HepG2 (cell line): ENCODE results near the gene RNPEPL1. TPM values are rescaled to one million over a fixed set of nuclear protein-coding genes. Genes with fewer than 3 reads are reported as not detected.

Experiments used
- ATAC-seq: fragments of 200-7000 bp; cut with Tn5 transposase; 3 replicates; pipeline ENCODE4 v1.9.1; 2020; ENCODE audit warnings: mild to moderate bottlenecking, moderate library complexity
- BruUV-seq: library from RNA; stranded (reverse); fragments of 400-500 nt; replicated peaks from 2 replicates; lab custom pipeline; 2021; lab: Mats Ljungman, UMichigan
- CTCF ChIA-PET: fragments of 300-600 bp; formaldehyde crosslinking; extraction: SDS; loops from one replicate; lab custom pipeline; 2021; ENCODE audit warnings: low total read pairs, inconsistent platforms, low intra/inter-chr PET ratio; lab: Yijun Ruan, JAX
- POLR2A ChIA-PET: fragments of 350-600 bp; sonication (Branson Sonifier 250); formaldehyde crosslinking; loops from one replicate; lab custom pipeline; 2020; ENCODE audit warnings: antibody characterized with exemption, inconsistent platforms; lab: Yijun Ruan, JAX
- DNase-seq: peaks from one replicate; pipeline ENCODE4 v3.0.0-alpha.2; 2015; ENCODE audit warnings: low spot score
- FAIRE-seq: peaks from 3 replicates; lab custom pipeline; 2011; peaks lifted over from hg19 to GRCh38; lab: Jason Lieb, UNC
- H2AFZ ChIP-seq: one replicate; pipeline ENCODE4 v1.6.1; 2011; ENCODE audit warnings: low read length, inconsistent platforms
- H3K27ac ChIP-seq: fragments of 300-600 bp; 3 replicates; pipeline ENCODE4 v1.8.0; 2011; ENCODE audit warnings: mixed run types, mild to moderate bottlenecking, mixed read lengths, low read length, inconsistent platforms; ENCODE audit not compliant: insufficient read depth; ENCODE audit errors: extremely low read length
- H3K27me3 ChIP-seq, 2 experiments: fragments of 200-600 bp in 1 of 2; 2 replicates in 1 of 2; 3 replicates in 1 of 2; pipeline versions ENCODE4 v1.6.0 to v1.8.0; 2011; ENCODE audit warnings: low read length in 2 of 2, mild to moderate bottlenecking in 2 of 2, moderate library complexity in 2 of 2, inconsistent platforms in 1 of 2; ENCODE audit not compliant: insufficient read depth in 2 of 2, control insufficient read depth in 1 of 2
- H3K36me3 ChIP-seq, 2 experiments: fragments of 200-600 bp in 1 of 2; replicated peaks in 1 of 2; 2 replicates in 1 of 2; 3 replicates in 1 of 2; pipeline versions ENCODE4 v1.5.1 to v1.8.0; 2011; ENCODE audit warnings: low read length in 2 of 2, inconsistent platforms in 1 of 2; ENCODE audit not compliant: insufficient read depth in 2 of 2, control insufficient read depth in 1 of 2
- H3K4me1 ChIP-seq: 2 replicates; pipeline ENCODE4 v1.5.1; 2012; ENCODE audit warnings: low read length, inconsistent platforms; ENCODE audit not compliant: insufficient read depth
- H3K4me2 ChIP-seq: 2 replicates; pipeline ENCODE4 v1.6.0; 2011; ENCODE audit warnings: low read depth, low read length, inconsistent platforms
- H3K4me3 ChIP-seq, 3 experiments: fragments of 200-600 bp in 1 of 3; sonication (generic), shearing (Covaris generic) in 1 of 3; replicated peaks in 1 of 3; 2 replicates each; pipeline ENCODE4 v1.5.1; 2011 to 2016; ENCODE audit warnings: low read length in 3 of 3, inconsistent platforms in 2 of 3, low read depth in 2 of 3, mild to moderate bottlenecking in 2 of 3, control low read depth in 1 of 3, mixed read lengths in 1 of 3; ENCODE audit not compliant: insufficient read depth in 1 of 3
- H3K79me2 ChIP-seq: one replicate; pipeline ENCODE4 v1.6.1; 2011; ENCODE audit warnings: low read length, inconsistent platforms; ENCODE audit not compliant: insufficient read depth
- H3K9ac ChIP-seq: 2 replicates; pipeline ENCODE4 v1.6.0; 2011; ENCODE audit warnings: mild to moderate bottlenecking, low read depth, low read length, inconsistent platforms; ENCODE audit not compliant: insufficient read depth
- H3K9me3 ChIP-seq: 2 replicates; pipeline ENCODE4 v1.5.1; 2012; ENCODE audit warnings: mild to moderate bottlenecking, low read length
- H4K20me1 ChIP-seq: 2 replicates; pipeline ENCODE4 v1.6.0; 2011; ENCODE audit warnings: inconsistent platforms, mild to moderate bottlenecking, low read length, moderate library complexity; ENCODE audit not compliant: insufficient read depth
- ARID2 ChIP-seq: sonication (generic); formaldehyde crosslinking; IDR thresholded peaks from 2 replicates; pipeline ENCODE4 v1.8.1; 2022; ENCODE audit warnings: mild to moderate bottlenecking, missing genetic modification reagents, borderline replicate concordance
- HMG20B ChIP-seq: conservative IDR thresholded peaks from 2 replicates; pipeline ENCODE4 v1.6.1; 2016; ENCODE audit warnings: missing genetic modification reagents, missing compliant biosample characterization
- MATR3 ChIP-seq: sonication (generic); formaldehyde crosslinking; IDR thresholded peaks from 2 replicates; pipeline ENCODE4 v1.4.0; 2020; ENCODE audit warnings: missing genetic modification reagents
- NONO ChIP-seq, 2 experiments: fragments of 450-650 bp in 1 of 2; sonication (generic) in 1 of 2; formaldehyde crosslinking in 1 of 2; IDR thresholded peaks in 1 of 2; conservative IDR thresholded peaks in 1 of 2; 2 replicates each; pipeline versions ENCODE4 v1.6.1 to v1.8.0; 2017 to 2022; ENCODE audit warnings: mild to moderate bottlenecking in 1 of 2, missing genetic modification reagents in 1 of 2, moderate library complexity in 1 of 2
- PPARG ChIP-seq: conservative IDR thresholded peaks from 2 replicates; pipeline ENCODE4 v1.6.1; 2016; ENCODE audit warnings: missing biosample characterization, missing genetic modification reagents
- SPEN ChIP-seq: sonication (generic); formaldehyde crosslinking; IDR thresholded peaks from 2 replicates; pipeline ENCODE4 v1.5.1; 2020; ENCODE audit warnings: low read depth, mild to moderate bottlenecking, missing genetic modification reagents
- STAT6 ChIP-seq: sonication (generic); formaldehyde crosslinking; IDR thresholded peaks from 2 replicates; pipeline ENCODE4 v1.4.0; 2020; ENCODE audit warnings: missing genetic modification reagents, mild to moderate bottlenecking, borderline replicate concordance
- ZNF382 ChIP-seq: sonication (generic); formaldehyde crosslinking; IDR thresholded peaks from 2 replicates; pipeline ENCODE4 v1.5.0; 2020; ENCODE audit warnings: missing genetic modification reagents, mild to moderate bottlenecking, borderline replicate concordance
- ZNF614 ChIP-seq: IDR thresholded peaks from 2 replicates; pipeline ENCODE4 v1.6.1; 2018; ENCODE audit warnings: missing biosample characterization, missing genetic modification reagents, inconsistent platforms, borderline replicate concordance
- ZSCAN29 ChIP-seq: sonication (generic); formaldehyde crosslinking; conservative IDR thresholded peaks from 2 replicates; pipeline ENCODE4 v1.4.0; 2020; ENCODE audit warnings: mild to moderate bottlenecking, missing genetic modification reagents
- WGBS: methylation state at CpG from one replicate; pipeline ENCODE4 v1.1.6; 2017; ENCODE audit warnings: low lambda C conversion rate; 5-methylcytosine and 5-hydroxymethylcytosine counted together
- in situ Hi-C: cut with HindIII; loops from 2 replicates; pipeline ENCODE4 v1.10.0; 2017; ENCODE audit warnings: low pct_unique_long_range_greater_than_20kb; ENCODE audit not compliant: extremely low pct_ligation_motif_present
- intact Hi-C: fragments of 100-400 bp; cut with micrococcal nuclease; formaldehyde crosslinking; loops from one replicate; pipeline ENCODE4 v1.10.0; 2022; ENCODE audit not compliant: unreplicated experiment
- polyA plus RNA-seq, 8 experiments: library from polyadenylated mRNA; depleted of rRNA in 3 of 8; stranded (reverse) in 7 of 8; unstranded in 1 of 8; fragments of >200 nt; fragmentation: Illumina TruSeq in 4 of 8; extraction: Trizol in 4 of 8; gene quantifications; 2 replicates each; pipeline versions ENCODE4 v1.2.1 to v1.2.3, GENCODE V29; 2011 to 2016; ENCODE audit warnings: low read depth in 4 of 8, missing spikeins in 1 of 8, mixed read lengths in 1 of 8; ENCODE audit not compliant: insufficient read depth in 1 of 8
- total RNA-seq, 5 experiments: library from RNA; depleted of rRNA; stranded (reverse); fragments of >200 nt; fragmentation: Illumina TruSeq; extraction: Trizol; gene quantifications; 2 replicates each; pipeline ENCODE4 v1.2.3, GENCODE V29; 2016; ENCODE audit warnings: low read depth in 1 of 5
- TF ChIP-seq, protein P1 (sequence below): sonication (generic); formaldehyde crosslinking; IDR thresholded peaks from 2 replicates; pipeline ENCODE4 v1.8.0; 2022; ENCODE audit warnings: missing genetic modification reagents, low read depth, mild to moderate bottlenecking, borderline replicate concordance
- TF ChIP-seq, protein P2 (sequence below): sonication (generic); formaldehyde crosslinking; IDR thresholded peaks from 2 replicates; pipeline ENCODE4 v1.4.0; 2020; ENCODE audit warnings: mild to moderate bottlenecking, missing genetic modification reagents

RNPEPL1 gene
- total and polyA plus RNA-seq, 2 of the 13 experiments (the other 11 are each of a cell fraction or from before 2014, with no cell fraction given) = 13.0 to 18.0 TPM

- H3K4me3 ChIP-seq = peak within 1 kb of the TSS; percentile 80 to 85 (median 80)
- ChIA-PET CTCF (no interaction called here), POLR2A (interaction anchor here (1.0 to 4.9 kb wide), 6 partner anchors 13 to 49 kb away, joined by 3 to 86 read pairs (median 20); partner anchors contain the start of gene CAPN10)
- peaks cover 3 to 15% of the 10 kb centered on the region in 2 experiments; a peak in 4 of 5 replicates for H3K36me3 ChIP-seq
- WGBS = 1% methylated on average over 11 of the region's 39 CpGs
- no peaks in the 10 kb centered on the region for H3K27me3 ChIP-seq
- no peaks in the 10 kb centered on the region for H4K20me1 ChIP-seq
- DNase-seq (peak; percentile 83), FAIRE-seq (peak; percentile 57), ATAC-seq (peak; percentile 84)
- peak within 1 kb of the TSS; percentile 90 for H3K27ac ChIP-seq
- intact Hi-C loops (loop anchor here (5.0 kb wide), 1 partner anchor 272 kb away; no protein-coding TSS in a partner anchor), in situ Hi-C loops (loop anchor here (25.0 kb wide), 1 partner anchor 652 kb away; no protein-coding TSS in a partner anchor)
- no TSS peak for BruUV-seq
- H3K4me2 ChIP-seq = peak within 1 kb of the TSS; percentile 96
- peaks cover 48% of the 10 kb centered on the region for H3K4me1 ChIP-seq
- no peaks in the 10 kb centered on the region for H3K9me3 ChIP-seq
- H3K79me2 ChIP-seq = peaks cover 28% of the 10 kb centered on the region
- no peak within 1 kb of the TSS for H2AFZ ChIP-seq
- peak within 1 kb of the TSS; percentile 92 for H3K9ac ChIP-seq
- peak; percentile 80 for TF ChIP-seq SPEN (CRISPR knock-in tag)
- TF ChIP-seq NONO (IDR thresholded peaks at IDR 0.05) = no peak
- peak; percentile 88 for TF ChIP-seq NONO (CRISPR knock-in tag; conservative IDR thresholded peaks at IDR 0.05)
- peak; percentile 46; the same call in 1 of the 2 replicates for TF ChIP-seq ZNF614
- TF ChIP-seq ZNF382 (CRISPR knock-in tag) = no peak
- no peak for TF ChIP-seq HMG20B (CRISPR knock-in tag)
- no peak for TF ChIP-seq ZSCAN29 (CRISPR knock-in tag)
- TF ChIP-seq, protein P1, sequence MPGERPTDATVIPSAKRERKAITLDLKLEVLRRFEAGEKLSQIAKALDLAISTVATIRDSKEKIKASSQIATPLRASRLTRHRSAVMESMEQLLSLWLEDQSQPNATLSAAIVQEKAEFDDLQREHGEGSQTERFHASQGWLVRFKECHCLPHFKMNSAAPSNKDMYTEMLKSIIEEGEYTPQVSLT (CRISPR knock-in tag) = no peak
- peak; percentile 76 for TF ChIP-seq PPARG (CRISPR knock-in tag)
- TF ChIP-seq STAT6 (CRISPR knock-in tag) = no peak
- no peak for TF ChIP-seq MATR3 (CRISPR knock-in tag)
- TF ChIP-seq, protein P2, sequence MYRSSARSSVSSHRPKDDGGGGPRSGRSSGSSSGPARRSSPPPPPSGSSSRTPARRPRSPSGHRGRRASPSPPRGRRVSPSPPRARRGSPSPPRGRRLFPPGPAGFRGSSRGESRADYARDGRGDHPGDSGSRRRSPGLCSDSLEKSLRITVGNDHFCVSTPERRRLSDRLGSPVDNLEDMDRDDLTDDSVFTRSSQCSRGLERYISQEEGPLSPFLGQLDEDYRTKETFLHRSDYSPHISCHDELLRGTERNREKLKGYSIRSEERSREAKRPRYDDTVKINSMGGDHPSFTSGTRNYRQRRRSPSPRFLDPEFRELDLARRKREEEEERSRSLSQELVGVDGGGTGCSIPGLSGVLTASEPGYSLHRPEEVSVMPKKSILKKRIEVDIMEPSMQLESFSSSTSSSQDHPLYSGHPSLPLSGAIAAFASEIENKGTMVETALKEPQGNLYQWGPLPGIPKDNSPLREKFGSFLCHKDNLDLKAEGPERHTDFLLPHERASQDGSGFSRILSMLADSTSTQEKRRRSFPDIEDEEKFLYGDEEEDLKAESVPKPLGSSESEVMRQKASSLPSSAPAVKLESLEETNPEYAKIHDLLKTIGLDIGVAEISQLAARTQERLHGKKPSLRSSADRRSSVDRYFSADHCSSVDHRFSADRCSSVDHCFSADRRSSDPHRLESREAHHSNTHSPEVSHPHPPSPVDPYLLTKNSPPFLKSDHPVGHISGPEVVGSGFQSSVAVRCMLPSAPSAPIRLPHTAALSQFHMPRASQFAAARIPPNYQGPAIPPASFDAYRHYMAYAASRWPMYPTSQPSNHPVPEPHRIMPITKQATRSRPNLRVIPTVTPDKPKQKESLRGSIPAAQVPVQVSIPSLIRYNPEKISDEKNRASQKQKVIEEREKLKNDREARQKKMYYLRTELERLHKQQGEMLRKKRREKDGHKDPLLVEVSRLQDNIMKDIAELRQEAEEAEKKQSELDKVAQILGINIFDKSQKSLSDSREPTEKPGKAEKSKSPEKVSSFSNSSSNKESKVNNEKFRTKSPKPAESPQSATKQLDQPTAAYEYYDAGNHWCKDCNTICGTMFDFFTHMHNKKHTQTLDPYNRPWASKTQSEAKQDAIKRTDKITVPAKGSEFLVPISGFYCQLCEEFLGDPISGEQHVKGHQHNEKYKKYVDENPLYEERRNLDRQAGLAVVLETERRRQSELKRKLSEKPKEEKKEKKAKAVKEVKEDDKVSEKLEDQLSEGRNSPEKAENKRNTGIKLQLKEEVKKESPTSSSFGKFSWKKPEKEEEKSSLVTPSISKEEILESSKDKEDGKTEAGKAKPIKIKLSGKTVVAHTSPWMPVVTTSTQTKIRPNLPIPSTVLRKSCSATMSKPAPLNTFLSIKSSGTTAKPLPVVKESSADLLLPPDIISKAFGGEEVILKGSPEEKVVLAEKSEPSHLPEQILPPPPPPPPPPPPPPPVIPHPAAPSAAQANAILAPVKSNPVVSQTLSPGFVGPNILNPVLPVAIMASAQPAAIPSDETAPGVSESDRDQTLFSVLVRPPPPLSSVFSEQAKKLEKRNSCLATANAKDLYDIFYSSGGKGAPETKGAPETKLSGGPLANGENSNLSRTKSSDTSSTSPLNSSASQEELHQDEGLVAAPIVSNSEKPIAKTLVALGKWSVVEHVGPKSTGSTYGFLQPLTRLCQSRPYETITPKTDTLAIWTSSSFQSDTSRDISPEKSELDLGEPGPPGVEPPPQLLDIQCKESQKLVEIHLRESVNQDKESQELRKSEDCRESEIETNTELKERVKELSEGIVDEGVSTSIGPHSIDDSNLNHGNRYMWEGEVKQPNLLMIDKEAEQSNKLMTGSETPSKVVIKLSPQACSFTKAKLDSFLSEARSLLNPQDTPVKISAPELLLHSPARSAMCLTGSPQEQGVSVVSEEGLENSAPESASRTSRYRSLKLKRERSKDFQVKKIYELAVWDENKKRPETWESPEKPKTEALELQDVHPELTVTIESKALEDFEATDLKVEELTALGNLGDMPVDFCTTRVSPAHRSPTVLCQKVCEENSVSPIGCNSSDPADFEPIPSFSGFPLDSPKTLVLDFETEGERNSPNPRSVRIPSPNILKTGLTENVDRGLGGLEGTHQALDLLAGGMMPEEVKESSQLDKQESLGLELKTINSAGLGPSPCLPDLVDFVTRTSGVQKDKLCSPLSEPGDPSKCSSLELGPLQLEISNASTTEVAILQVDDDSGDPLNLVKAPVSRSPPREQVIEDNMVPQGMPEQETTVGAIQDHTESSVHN (CRISPR knock-in tag) = 0 out of 2 replicates have a peak, but pooled peaks have one; percentile 53
- TF ChIP-seq ARID2 (CRISPR knock-in tag) = no peak
These were observed 8.2 kb upstream of the RNPEPL1 start, which contains the start of gene DUSP28 for GRCh38 chr2:240560084-240560479. TSS of gene DUSP28 (plus strand) at chr2:240560357. CDS start at chr2:240560685, 328 bp downstream.
